Fibroblast of skin of right biceps (primary cell): Measurements from ENCODE around the gene TPST1.

Source experiments
- DNase-seq: peaks from one replicate; pipeline ENCODE4 v3.0.0-alpha.2; 2013

The TPST1 gene

GRCh38 chr7:66239467-66239856 is 34.3 kb downstream of the TPST1 start:
- DNase-seq, result peak; percentile 35

DNA sequence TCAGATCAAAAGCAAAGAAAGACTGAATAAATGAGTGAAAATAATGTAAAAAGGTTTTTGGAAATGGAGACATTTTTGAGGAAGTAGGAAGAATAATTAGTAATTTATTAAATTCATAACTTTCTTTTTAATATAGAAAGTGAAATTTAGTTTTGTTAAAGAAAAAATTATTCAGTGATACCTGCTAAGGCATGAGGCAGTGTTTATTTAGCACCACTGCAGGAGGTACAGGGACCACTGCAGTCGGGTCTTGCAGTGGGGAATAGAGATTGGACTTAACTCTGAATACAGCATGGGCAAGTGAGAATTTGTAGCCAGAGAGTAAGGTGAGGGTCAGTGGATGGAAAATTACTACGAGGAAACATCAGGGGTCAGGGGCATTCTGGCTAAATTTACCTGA is 39.9 kb downstream of the TPST1 start:
- no peak for DNase-seq

DNA sequence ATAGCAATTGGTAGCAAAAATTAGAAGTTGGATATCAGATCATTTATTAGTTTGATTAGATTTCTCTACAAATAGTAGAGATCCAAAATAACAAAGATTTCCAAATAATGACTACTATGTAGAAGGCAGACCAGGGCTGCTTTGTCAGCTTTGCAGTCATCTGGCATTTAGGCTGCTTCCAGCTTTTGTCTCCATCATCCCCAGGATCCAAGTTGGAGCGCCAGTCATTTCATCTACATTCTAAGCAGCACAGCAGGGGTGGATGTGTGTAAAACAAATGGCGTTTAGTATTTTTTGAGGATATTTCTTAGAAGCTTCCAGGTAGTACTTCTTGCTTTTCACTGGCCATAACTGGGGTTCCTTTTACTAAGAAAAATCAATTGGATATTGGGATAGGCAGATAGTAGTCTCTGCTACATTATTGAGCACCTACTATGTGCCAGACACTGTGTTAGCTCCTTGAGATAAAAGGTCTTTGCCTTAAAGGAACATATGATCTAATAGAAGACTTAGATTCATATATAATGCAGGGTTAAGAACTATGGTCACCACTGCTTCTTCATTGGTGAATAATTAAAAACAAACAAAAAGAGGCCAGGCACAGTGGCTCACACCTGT is 41.5 kb downstream of the TPST1 start:
- DNase-seq, result no peak

DNA sequence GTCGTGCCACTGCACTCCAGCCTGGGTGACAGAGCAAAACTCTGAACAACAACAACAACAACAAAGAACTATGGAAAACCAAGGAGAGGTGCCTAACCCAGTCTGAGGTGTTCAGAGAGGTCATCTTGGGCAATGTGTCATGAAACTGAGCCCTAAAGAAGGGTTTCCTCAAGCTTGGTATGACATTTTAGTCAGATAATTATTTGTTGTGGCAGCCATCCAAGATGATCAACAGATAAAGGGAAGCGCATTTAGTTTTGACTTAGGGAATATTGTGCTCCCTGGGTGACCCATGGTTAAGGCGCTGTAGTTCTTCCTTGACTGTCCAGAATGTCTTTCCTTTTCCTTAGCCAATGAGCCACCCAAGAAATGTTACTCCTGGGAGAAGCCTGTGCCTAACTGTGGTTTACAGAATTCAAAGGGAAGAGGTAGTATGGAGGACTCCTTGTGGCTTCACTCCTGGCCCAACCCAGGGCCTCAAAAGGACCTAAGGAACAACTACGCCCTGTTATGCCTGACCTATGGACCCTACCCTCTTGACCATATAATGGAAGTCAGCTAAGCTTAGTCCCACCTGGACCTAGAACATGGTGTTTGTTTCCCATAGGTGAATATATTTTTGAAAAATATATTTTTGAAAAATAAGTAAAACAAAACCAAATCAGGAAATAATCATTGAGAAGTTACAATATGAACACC is 42.4 kb downstream of the TPST1 start:
- peak; percentile 32 for DNase-seq

DNA sequence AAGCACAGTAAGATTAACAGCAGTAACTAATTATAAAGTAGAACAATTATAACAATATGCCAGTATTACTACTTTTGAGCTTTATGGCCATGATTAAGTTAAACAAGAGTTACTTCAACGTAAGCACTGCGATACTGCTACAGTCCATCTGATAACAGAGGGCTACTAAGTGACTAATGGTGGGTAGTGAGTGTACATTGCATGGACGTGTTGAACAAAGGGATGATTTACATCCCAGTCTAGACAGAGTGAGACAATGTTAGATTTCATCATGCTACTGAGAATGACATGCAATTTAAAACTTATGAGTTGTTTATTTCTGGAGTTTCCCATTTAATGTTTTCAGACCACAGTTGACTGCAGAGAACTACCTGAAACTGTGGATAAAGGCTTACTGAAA is 45.6 kb downstream of the TPST1 start:
- peak; percentile 87 for DNase-seq

GRCh38 chr7:66255534-66256100 is 50.5 kb downstream of the TPST1 start:
- peak; percentile 65 for DNase-seq

GRCh38 chr7:66256281-66256680 is 51.1 kb downstream of the TPST1 start:
- no peak for DNase-seq

- DNase-seq, result no peak
These were observed 52.3 kb downstream of the TPST1 start for GRCh38 chr7:66257481-66257880.

DNA sequence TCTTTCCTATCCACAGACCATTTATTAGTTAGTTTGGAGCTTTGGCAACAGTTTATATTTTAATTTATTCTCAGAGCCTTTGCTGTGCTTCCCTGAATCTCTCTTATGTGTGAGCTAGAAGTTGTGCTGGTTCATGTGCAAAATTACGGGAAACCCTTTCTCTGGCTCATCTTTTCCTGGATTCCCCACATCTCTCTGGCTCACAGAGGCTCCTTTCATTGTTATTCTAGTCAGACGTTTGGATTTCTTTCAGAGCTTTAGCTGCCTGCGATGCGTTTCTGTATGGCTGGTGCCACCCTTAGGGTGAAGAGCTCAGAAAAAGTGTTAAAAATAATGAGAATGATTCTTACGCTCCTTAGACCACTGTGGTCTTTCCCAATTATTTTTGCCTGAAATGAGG is 53.3 kb downstream of the TPST1 start:
- DNase-seq, result no peak

DNA sequence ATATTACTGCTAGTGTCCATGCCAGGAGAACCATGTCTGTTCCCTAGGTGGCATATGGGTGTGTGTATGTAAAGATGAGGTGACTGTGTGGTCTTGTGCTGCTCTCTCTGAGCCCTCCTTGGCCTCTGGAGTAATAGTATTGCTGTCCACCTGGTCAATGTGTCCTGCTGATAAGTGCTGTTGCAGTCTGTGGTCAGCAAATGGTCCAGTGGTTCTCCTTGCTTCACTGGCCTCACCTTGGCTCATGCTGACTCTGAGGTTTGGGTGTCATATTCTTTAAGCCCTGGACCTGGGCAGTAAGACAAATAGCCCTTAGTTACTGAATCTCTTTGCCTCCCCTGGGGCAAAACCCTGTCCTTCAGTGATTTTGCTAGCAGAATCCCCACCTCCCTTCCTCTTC is 56.8 kb downstream of the TPST1 start:
- DNase-seq, result no peak

DNA sequence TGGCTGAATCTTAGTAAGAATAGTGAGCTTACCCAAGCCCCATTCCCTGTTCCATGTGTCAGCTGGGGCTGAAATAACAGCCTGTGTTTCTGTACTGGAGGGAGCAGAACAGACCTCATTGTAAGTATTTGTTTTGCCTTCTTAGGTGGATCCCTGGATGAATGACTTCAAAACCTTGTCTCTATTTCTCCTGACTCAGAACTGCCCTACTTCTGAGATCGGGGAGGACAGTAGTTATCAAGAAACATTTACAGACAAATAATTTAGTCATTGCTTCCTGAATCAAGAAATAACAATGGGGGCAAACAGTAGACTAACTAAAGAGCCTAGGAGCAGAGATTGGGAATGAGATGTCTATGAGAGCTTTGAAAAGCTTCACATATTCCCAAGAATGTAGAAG is 58.8 kb downstream of the TPST1 start:
- no peak for DNase-seq

DNA sequence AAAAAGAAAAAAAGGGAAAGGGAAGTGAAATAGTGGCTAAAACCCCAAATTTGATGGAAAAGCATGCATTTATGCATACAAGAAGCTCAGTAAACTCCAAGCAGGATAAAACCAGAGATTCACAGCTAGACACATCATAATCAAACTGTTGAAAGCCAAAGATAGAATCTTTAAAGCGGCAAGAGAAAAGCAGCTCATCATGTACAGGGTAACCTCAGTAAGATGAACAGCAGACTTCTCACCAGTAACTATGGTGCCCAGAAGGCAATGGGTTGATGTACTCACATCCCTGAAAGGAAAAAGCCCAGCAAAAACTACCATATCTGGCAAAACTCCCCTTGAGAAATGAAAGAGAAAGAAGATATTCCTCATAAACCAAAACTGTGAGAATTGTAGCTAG is 60.4 kb downstream of the TPST1 start:
- peak; percentile 49 for DNase-seq

- DNase-seq, result peak; percentile 92
These were observed 62.1 kb downstream of the TPST1 start for GRCh38 chr7:66267249-66267648.

DNA sequence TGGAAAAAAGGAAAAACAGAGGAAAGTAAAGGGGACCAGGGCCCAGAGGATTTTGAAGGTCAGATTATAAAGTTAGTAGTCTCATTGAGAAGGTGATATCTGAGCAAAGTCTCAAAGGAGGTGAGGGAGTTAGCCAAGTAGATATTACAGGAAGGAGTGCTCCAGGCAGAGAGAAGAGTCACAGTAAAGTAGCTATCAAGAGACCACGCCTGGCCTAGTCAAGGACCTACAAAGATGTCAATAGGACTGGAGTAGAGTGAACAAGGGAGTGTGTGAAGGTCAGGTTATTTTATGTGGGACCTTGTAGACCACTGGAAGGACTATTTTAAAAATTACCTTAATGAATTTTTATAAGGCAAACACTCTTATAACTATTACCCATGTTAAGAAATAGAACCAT is 64.8 kb downstream of the TPST1 start:
- no peak for DNase-seq

DNA sequence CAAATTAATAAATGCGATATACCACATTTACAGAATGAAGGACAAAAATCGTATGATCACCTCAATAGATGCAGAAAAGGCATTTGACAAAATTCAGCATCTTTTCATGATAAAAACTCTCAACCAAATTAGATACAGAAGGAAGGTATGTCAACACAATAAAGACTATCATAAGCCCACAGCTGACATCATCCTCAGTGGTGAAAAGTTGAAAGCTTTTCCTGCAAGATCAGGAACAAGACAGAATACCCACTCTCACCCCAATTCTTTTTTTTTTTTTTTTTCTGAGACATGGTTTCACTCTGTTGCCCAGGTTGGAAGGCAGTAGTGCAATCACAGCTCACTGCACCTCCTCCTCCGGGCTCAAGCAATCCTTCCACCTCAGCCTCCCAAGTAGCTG is 67.2 kb downstream of the TPST1 start:
- no peak for DNase-seq

- no peak for DNase-seq
These were observed 71.2 kb downstream of the TPST1 start for GRCh38 chr7:66276363-66276762.

DNA sequence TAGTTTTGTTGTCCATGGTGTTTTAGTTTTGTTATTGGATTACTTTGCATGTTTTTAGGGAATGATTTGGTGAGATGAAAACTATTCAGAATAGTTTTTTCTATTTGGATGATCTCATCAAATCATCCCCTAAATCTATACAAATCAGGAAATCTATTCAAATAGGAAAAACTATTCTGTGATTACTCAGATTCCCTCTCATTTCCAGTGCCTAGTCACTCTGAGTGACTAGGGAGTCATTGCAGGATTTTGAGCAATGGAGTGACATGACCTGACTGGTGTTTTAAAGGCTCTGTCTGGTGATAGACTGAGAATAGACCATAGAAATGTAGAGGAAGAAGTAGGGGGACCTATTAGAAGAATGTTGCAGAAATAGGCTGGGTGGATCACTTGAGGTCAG is 72.4 kb downstream of the TPST1 start:
- no peak for DNase-seq

- no peak for DNase-seq
These were observed 74.8 kb downstream of the TPST1 start for GRCh38 chr7:66279912-66280311.

DNA sequence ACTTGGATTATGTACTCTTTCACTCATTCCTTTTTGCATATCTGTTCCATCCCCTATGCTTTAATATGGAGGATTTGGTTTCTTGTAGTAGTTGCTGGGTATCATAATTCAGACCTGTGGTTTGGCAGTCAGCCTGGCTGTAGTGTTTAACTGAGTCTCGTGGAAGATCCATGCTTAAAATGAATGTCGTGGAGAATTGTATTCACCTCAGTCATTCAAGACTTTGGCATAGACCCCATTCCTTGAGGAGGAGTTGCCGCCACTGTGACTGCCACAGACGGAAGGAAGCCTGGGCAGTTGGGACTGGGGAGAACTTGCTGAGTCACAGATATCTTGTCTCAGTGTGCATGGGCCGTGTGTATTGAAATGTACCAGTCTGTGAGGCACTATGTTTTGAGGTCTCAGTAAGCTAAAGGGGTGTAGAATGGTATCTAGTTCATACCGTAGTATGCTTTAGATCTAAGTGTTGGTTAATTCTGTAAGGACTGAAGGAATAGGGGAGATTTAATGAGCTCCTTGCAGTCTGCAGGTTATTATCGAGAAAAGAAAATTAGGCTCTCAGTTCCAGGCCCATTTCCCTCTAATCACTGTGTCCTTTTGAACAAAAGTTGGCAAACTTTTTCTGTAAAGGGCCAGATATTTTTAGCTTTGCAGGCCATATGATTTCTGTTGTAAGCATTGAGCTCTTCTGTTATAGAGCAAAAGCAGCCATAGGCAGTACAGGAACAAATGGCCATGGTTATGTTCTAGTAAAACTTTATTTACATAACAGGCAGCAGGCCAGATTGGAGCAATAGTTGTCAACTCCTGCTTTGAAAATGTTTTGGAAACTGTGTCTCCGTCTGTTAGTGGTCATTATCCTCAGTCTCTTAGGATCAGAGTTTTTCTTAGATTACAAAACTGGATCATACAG is 76.8 kb downstream of the TPST1 start:
- DNase-seq, result peak; percentile 100

- no peak for DNase-seq
These were observed 77.4 kb downstream of the TPST1 start for GRCh38 chr7:66282591-66282935.

DNA sequence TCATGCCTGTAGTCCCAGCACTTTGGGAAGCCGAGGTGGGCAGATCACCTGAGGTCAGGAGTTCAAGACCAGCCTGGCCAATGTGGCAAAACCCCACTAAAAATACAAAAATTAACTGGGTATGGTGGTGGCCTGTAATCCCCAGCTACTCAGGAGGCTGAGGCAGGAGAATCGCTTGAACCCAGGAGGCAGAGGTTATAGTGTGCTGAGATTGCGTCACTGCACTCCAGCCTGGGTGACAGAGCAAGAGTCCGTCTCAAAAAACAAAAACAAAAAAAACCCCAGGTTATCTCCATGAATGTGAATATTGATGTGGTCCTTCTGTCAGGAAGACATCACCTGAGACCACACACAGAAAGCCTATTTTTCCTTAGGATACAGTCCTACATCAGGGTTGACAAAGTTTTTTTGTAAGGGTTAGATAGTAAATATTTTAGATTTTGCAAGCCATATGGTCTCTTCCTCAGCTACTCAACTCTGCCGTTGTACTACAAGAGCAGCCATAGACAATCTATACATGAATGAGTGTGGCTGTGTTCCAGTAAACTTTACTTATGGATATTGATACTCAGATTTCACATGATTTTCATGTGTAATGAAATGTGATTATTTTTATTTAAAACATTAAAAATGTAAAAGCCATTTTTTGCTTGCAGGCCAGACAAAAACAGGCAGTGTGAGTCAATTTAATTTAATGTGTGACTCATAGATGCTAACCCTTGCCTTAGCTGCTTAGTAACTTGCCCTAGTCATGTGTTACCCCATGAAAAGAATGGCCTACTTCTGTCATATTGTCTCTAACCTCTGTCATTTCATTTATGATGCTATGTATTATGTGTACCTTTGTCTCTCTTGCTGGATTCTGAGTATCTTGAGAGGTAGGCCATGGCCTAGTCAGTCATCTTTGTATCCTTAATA is 78.1 kb downstream of the TPST1 start:
- DNase-seq, result peak; percentile 85

- DNase-seq, result peak; percentile 79
These were observed 90.9 kb downstream of the TPST1 start for GRCh38 chr7:66296001-66296521.
